WI38 (cell line): ENCODE results near the gene FGF11.
A peak's percentile ranks its signal among the peaks of the same experiment; 100 is the strongest.

Experiments
- H3K4me3 ChIP-seq: 2 replicates; pipeline ENCODE4 v1.5.1; 2011; ENCODE audit warnings: low read depth, mild to moderate bottlenecking, control low read depth, low read length
- TF ChIP-seq, protein P1 (sequence below): IDR thresholded peaks from 2 replicates; pipeline ENCODE4 v1.5.1; 2012; ENCODE audit warnings: low read depth, mild to moderate bottlenecking, control low read depth, low read length

FGF11 gene

GRCh38 chr17:7396147-7396546, 43.2 kb upstream of the FGF11 start:
- no peak overlapping the region for H3K4me3 ChIP-seq
- TF ChIP-seq, protein P1, sequence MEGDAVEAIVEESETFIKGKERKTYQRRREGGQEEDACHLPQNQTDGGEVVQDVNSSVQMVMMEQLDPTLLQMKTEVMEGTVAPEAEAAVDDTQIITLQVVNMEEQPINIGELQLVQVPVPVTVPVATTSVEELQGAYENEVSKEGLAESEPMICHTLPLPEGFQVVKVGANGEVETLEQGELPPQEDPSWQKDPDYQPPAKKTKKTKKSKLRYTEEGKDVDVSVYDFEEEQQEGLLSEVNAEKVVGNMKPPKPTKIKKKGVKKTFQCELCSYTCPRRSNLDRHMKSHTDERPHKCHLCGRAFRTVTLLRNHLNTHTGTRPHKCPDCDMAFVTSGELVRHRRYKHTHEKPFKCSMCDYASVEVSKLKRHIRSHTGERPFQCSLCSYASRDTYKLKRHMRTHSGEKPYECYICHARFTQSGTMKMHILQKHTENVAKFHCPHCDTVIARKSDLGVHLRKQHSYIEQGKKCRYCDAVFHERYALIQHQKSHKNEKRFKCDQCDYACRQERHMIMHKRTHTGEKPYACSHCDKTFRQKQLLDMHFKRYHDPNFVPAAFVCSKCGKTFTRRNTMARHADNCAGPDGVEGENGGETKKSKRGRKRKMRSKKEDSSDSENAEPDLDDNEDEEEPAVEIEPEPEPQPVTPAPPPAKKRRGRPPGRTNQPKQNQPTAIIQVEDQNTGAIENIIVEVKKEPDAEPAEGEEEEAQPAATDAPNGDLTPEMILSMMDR = no peak

DNA sequence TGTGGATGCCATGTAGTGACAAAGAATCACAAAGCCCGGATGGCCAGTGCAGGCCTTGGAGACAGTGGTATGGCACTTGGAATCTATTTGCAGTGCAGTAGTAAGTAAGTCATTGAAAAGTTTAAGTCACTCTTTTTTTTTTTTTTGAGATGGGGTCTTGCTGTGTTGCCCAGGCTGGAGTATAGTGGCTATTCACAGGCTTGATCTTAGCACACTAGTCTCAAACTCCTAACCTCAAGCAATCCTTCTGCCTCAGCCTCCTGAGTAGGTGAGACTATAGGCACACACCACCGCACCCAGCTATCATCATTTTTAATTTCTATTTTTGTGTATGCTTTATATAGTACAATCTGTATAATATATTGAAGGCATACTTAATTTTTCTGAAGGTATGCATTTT, 40.7 kb upstream of the FGF11 start:
- TF ChIP-seq, protein P1 = no peak
- no peak overlapping the region for H3K4me3 ChIP-seq

DNA sequence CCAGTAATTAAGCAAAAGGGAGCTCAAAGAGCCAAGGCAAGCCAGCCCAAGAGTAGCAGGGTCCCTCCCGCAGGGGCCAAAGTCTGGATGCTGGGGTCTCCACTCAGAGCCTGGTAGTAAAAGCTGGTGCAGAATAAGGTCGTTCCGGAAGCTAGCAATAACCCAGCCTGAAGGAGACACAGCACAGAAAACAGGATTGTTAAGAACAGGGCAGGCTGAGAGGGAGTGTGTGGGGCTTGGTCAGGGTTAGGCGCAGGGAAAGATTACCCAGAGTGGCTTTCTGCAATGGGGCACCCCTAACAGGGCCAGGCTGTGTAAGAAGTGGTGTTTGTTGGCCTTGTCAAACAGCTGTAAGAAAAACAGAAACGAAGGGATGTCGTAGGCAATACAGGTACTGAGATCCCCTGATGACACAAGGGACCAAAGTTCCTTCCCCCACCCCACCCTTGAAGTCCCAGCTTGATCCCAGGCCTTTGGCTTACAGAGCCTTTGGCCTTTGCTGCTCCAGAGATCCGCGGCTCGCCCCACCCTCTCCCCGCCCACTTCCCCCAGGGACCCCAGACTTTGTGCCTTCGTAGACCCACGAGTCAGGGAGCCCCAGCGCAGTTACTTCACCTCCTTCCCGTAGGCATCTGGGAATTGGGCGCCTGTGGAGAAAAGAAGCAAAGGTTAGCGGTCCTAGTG, 36.1 kb upstream of the FGF11 start:
- TF ChIP-seq, protein P1 = no peak
- H3K4me3 ChIP-seq = peak overlapping the region; percentile 75

DNA sequence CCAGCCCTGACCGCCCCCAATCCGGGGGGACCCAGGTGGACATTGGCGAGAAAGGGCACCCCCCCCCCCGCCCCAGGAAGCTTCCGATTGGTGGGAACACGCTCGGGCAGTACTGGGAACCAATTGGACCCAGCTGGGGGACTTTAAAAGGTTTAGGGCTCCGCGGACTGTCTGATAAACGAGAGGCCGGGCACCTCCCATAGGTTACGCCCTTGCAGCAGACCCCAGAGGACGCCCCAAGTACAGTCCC, 35.7 kb upstream of the FGF11 start:
- TF ChIP-seq, protein P1 = no peak
- H3K4me3 ChIP-seq = peak overlapping the region; percentile 75

DNA sequence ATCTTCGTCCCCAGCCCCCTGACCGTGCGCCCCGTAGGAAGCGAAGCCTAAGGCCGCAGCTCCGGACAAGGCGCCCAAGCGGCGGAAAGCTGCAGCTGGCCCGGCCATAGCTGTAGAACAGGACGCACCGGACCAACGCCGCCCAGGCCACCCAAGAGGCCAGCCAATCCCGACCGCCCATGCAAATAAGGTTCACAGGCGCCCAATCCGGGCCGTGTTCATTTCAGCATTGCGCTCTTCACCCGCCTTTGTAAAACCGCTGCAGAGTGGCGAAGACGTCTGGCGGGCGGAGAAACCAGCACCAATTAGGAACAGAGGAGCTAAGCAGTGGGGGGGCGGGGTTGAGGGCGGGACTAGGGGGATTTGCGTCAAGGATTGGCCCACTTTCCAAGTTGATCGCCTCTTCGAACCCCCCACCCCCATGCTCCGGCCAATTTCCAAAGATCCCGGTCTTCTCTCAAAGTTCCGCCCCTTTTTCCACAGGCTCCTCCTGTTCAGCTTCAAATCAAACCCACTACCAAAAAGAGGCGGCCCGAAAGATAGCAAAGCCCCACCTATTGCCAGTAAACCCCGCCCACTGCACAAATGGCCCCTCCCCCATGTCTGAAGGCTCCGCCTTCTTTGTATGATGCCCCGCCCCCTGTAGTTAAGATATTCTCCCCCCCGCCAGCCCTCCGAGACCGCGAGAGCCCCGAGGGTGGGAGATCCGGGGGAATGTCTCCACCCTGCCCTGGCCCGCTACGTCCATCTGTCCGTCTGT, 35.2 kb upstream of the FGF11 start, which contains the start of gene TMEM256:
Gene TMEM256 (minus strand): TSS at position 121 of the 760 bp plus-strand sequence. CDS start 13 bp downstream, at position 108.
- H3K4me3 ChIP-seq = peak within 1 kb of the TSS; percentile 75
- TF ChIP-seq, protein P1 = no peak

DNA sequence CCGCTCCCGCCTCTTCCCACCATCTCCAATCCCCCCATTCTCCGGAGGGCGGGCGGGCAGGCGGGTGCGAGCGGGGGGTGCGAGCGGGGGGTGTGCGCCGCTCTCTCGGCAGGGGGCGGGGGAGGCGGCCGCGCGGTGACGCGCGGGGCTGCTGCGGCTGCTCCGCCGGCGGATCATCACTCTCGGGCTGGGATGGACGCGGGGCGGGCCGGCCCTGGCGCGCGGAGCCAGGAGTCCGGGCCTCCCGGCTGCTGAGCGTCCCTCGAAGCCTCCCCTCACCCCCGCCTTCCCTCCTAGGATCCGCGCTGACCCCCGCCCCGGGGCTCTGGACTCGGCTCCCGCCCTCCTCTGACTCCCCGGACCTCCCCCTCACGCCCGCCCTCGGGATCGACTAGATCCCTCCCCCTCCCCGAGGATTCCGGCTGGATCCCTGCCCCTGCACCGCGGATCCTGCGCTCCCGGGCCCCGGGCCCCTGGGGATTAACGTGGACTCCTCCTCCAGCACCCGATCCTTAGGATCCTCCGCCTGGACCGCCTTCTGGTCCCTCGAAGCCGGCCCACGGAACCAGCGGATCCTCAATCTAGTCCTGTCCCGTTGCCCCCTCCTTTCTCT, 34.5 kb upstream of the FGF11 start:
- H3K4me3 ChIP-seq = peak overlapping the region; percentile 75
- TF ChIP-seq, protein P1 = no peak
